ENCODE results near the gene POLR3GL.
"Not testable (repeated sequence)": the region's sequence is repeated elsewhere in the genome, so short reads cannot be mapped to it uniquely, and the experiment has no call there.

Gene POLR3GL

DNA sequence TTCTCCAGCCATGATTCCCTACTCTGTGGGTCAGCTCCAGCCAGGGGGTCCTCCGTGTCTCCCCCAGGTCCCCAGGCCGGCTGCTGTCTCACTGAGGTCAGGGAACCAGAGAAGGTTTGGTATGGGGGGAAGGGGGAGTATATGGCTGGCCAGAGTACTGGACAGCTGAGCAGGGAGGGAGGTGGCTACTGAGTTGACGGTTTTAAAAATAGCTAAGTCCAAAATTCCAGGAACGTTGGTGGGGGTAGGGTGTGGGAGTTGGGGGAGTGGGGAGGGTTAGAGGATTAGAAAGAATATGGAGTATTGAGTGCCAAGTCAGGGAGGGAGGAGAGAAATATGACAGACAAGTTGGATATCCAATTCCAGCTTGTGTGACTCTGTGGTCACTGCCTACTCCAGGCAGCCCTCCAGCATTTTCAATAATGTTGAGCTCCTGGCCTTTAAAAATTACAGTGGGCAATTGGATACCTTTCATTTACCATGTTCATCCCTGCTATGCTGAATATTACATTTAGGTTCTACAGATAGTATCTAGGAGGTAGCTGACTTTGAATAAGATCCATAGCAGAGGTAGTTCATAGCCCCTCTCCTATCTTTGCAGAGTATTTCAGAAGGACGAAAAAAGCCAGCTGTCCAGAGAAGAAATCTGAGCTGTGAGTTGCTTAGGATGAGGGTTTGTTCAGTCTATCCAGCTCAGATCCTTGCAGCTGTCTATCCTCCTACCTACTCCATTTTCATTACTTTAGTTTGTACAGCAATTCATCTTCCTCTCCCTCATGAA, 57.3 kb downstream of the POLR3GL start, which contains the start of gene HJV:
TSS of gene HJV (minus strand) at position 114 of the 781 bp plus-strand sequence. CDS start 1,504 bp downstream, outside the sequence.
- no peak for DNase-seq

DNA sequence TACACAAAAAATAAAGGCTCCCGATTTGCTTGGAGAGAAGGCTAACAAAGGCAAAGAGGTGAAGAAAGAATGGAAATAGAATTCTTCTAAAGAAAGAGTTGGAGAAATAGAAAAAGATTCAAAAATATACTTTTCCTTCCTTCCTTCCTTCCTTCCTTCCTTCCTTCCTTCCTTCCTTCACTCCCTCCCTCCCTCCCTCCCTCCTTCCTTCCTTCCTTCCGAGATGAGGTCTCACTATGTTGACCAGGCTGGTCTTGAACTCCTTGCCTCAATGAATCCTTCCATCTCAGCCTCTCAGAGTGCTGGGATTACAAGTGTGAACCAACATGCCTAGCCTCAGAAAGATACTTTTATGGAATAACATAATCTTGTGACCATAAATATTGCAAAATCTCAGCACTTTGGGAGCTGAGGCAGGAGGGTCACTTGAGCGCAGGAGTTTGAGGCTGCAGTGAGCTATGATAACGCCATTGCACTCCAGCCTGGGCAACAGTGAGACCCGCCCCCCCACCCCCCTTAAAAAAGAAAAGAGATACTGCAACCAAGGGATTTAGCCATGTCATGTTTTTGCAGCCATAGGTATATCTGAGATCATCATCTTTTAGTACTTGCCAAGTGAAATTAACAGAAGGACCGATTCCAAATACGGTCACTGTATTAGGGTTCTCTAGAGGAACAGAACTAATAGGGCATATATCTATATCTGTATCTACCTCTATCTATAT, 58.1 kb downstream of the POLR3GL start:
- no peak for DNase-seq

DNA sequence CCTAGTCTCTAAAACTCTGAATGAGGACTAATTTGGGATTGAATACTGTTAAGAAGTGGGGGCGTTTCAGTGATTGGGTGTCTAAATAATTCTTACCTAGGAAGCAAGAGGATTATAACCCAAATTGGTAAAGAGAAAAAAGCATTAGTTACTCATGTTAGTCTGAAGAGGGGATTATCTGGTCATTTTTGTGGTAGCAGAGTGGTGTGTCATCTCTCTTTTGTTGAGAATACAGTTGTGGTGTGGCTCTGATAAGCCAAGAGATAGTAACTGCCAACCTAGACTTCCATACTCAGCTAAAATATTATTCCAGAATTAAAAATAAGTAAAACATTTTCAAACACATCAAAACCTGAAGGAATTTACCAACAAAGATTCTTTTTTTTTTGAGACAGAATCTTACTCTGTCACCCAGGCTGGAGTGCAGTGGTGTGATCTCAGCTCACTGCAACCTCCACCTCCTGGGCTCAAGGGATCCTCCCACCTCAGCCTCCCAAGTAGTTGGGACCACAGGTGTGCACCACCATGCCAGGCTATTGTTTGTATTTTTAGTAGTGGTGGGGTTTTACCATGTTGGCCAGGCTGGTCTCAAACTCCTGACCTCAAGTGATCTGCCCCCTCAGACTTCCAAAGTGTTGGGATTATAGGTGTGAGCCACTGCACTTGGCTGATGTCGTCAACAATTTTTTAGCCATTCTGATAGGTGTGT, 61.5 kb downstream of the POLR3GL start:
- not testable (repeated sequence) for DNase-seq

DNA sequence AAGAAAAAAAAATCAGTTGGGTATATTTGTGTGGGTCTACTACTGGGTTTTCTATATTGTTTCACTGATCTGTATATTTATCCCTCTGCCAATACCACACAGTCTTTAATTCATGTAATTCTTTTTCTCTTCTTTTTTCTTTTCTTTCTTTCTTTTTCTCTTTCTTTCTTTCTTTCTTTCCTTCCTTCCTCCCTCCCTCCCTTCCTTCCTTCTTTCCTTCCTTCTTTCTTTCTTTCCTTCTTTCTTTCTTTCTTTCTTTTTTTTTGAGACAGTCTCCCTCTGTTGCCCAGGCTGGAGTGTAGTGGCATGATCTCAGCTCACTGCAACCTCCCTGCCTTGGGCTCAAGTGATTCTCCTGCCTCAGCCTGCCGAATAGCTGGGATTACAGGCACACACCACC, 62.2 kb downstream of the POLR3GL start:
- DNase-seq: not testable (repeated sequence)
